GM12874 (cell line): ENCODE results near the gene DIDO1.

Experiments used
- CTCF ChIP-seq: IDR thresholded peaks from 2 replicates; pipeline ENCODE4 v1.5.1; 2011; ENCODE audit warnings: low read depth, mild to moderate bottlenecking, control low read depth, low read length, moderate library complexity; ENCODE audit not compliant: insufficient read depth

Gene DIDO1

GRCh38 chr20:62925076-62925419, 1.3 kb downstream of the DIDO1 start:
- no peak for TF ChIP-seq CTCF

- no peak for TF ChIP-seq CTCF
Measured at GRCh38 chr20:62924442-62925075, 1.7 kb downstream of the DIDO1 start.

- TF ChIP-seq CTCF: no peak
Measured at GRCh38 chr20:62923669-62924441, 2.5 kb downstream of the DIDO1 start.

GRCh38 chr20:62922451-62922921, 3.8 kb downstream of the DIDO1 start:
- no peak for TF ChIP-seq CTCF

GRCh38 chr20:62921119-62921687, 5.1 kb downstream of the DIDO1 start:
- TF ChIP-seq CTCF: peak; percentile 70

GRCh38 chr20:62920039-62920645, 6.2 kb downstream of the DIDO1 start:
- no peak for TF ChIP-seq CTCF

- no peak for TF ChIP-seq CTCF
Measured at GRCh38 chr20:62918831-62919230, 7.5 kb downstream of the DIDO1 start.
